ENCODE measurements around the gene CHPT1. TPM values are rescaled to one million over a fixed set of nuclear protein-coding genes. Genes with fewer than 3 reads are reported as not detected.

CHPT1 gene
- polyA plus RNA-seq, 1 of the 3 experiments (the other 2 are of a cell fraction) = 12.0 TPM

- TF ChIP-seq USF1 (IDR thresholded peaks at IDR 0.05; ENCODE audit: borderline replicate concordance, low read depth) = no peak
- TF ChIP-seq NRF1 (IDR thresholded peaks at IDR 0.05; ENCODE audit: low read depth, low read length) = no peak
- no peak for TF ChIP-seq MXI1 (IDR thresholded peaks at IDR 0.05; ENCODE audit: low read depth, low read length)
- no peak for TF ChIP-seq TEAD4 (IDR thresholded peaks at IDR 0.05; ENCODE audit: borderline replicate concordance, insufficient read depth)
- TF ChIP-seq CTCF (IDR thresholded peaks at IDR 0.05) = no peak
- no peak for TF ChIP-seq RCOR1 (IDR thresholded peaks at IDR 0.05; ENCODE audit: low read length)
Observed at GRCh38 chr12:101694986-101695385, 2.5 kb upstream of the CHPT1 start (continued).

GRCh38 chr12:101695706-101696105 is 1.7 kb upstream of the CHPT1 start:
- TF ChIP-seq NFIC (IDR thresholded peaks at IDR 0.05; ENCODE audit: borderline replicate concordance) (no peak), RFX5 (IDR thresholded peaks at IDR 0.05; ENCODE audit: low read length) (no peak), SIN3A (IDR thresholded peaks at IDR 0.05; ENCODE audit: borderline replicate concordance, low read depth, low read length) (no peak), GABPA (IDR thresholded peaks at IDR 0.05; ENCODE audit: low read depth) (no peak), SMC3 (IDR thresholded peaks at IDR 0.05; ENCODE audit: low read depth, low read length) (no peak), MEF2A (IDR thresholded peaks at IDR 0.05; ENCODE audit: borderline replicate concordance, low read depth) (no peak), EZH2phosphoT487 (IDR thresholded peaks at IDR 0.05; ENCODE audit: borderline replicate concordance, low read depth) (no peak), RAD21 (IDR thresholded peaks at IDR 0.05; ENCODE audit: low read length) (no peak), POLR2AphosphoS5 (IDR thresholded peaks at IDR 0.05; ENCODE audit: low read depth, low read length) (no peak), CTCF (IDR thresholded peaks at IDR 0.05) (no peak), CHD2 (IDR thresholded peaks at IDR 0.05; ENCODE audit: low read length, partially characterized antibody) (no peak), TAF1 (IDR thresholded peaks at IDR 0.05; ENCODE audit: borderline replicate concordance, low read depth, low read length) (no peak), MXI1 (IDR thresholded peaks at IDR 0.05; ENCODE audit: low read depth, low read length) (no peak)
- TF ChIP-seq, protein P1, sequence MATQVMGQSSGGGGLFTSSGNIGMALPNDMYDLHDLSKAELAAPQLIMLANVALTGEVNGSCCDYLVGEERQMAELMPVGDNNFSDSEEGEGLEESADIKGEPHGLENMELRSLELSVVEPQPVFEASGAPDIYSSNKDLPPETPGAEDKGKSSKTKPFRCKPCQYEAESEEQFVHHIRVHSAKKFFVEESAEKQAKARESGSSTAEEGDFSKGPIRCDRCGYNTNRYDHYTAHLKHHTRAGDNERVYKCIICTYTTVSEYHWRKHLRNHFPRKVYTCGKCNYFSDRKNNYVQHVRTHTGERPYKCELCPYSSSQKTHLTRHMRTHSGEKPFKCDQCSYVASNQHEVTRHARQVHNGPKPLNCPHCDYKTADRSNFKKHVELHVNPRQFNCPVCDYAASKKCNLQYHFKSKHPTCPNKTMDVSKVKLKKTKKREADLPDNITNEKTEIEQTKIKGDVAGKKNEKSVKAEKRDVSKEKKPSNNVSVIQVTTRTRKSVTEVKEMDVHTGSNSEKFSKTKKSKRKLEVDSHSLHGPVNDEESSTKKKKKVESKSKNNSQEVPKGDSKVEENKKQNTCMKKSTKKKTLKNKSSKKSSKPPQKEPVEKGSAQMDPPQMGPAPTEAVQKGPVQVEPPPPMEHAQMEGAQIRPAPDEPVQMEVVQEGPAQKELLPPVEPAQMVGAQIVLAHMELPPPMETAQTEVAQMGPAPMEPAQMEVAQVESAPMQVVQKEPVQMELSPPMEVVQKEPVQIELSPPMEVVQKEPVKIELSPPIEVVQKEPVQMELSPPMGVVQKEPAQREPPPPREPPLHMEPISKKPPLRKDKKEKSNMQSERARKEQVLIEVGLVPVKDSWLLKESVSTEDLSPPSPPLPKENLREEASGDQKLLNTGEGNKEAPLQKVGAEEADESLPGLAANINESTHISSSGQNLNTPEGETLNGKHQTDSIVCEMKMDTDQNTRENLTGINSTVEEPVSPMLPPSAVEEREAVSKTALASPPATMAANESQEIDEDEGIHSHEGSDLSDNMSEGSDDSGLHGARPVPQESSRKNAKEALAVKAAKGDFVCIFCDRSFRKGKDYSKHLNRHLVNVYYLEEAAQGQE (IDR thresholded peaks at IDR 0.05; ENCODE audit: low read depth, low read length) = no peak
- TF ChIP-seq, protein P2, sequence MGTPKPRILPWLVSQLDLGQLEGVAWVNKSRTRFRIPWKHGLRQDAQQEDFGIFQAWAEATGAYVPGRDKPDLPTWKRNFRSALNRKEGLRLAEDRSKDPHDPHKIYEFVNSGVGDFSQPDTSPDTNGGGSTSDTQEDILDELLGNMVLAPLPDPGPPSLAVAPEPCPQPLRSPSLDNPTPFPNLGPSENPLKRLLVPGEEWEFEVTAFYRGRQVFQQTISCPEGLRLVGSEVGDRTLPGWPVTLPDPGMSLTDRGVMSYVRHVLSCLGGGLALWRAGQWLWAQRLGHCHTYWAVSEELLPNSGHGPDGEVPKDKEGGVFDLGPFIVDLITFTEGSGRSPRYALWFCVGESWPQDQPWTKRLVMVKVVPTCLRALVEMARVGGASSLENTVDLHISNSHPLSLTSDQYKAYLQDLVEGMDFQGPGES (IDR thresholded peaks at IDR 0.05; ENCODE audit: low read depth, low read length) = no peak
- Histone ChIP-seq H3K36me3 (replicated peaks in 1 of 2; ENCODE audit: control insufficient read depth in 1 of 2, insufficient read depth in 2 of 2, low read length in 1 of 2) (no peaks in the 10 kb centered on the region), H3K4me1 (ENCODE audit: control insufficient read depth in 1 of 2, insufficient read depth in 2 of 2, low read depth in 1 of 2, low read length in 1 of 2) (peaks cover 0 to 11% of the 10 kb centered on the region in 2 experiments; a peak in 2 of 4 replicates), H3K9ac (no peak overlapping the region), H3K27ac (ENCODE audit: low read depth in 2 of 2, low read length in 1 of 2) (no peak overlapping the region), H3F3A (replicated peaks; ENCODE audit: insufficient read depth) (peaks cover 3% of the 10 kb centered on the region), H3K27me3 (ENCODE audit: insufficient read depth) (no peaks in the 10 kb centered on the region), H4K20me1 (ENCODE audit: insufficient read depth) (no peaks in the 10 kb centered on the region), H3K9me3 (no peaks in the 10 kb centered on the region), H2AFZ (ENCODE audit: low read depth) (no peak overlapping the region), H3K4me2 (no peak overlapping the region), H3K9me2 (no peaks in the 10 kb centered on the region), H3K4me3 (ENCODE audit: low read depth in 2 of 2, low read length in 1 of 2) (no peak overlapping the region), H3K79me2 (ENCODE audit: insufficient read depth) (peaks cover 15% of the 10 kb centered on the region; the same call in 1 of the 2 replicates)
- POLR2A ChIA-PET = no interaction called here
- CTCF ChIA-PET = no interaction called here
- DNase-seq = no peak
- 93% methylated on average over 1 of the region's 1 CpG for WGBS (ENCODE audit: low lambda C conversion rate)

Data from SK-N-SH (cell line).